HFF-Myc (cell line): ENCODE results near the gene NRP1.

Source experiments
- DNase-seq: peaks from one replicate; pipeline ENCODE4 v3.0.0-alpha.2; 2011; ENCODE audit warnings: low read depth; ENCODE audit errors: extremely low read depth
- H3K4me3 ChIP-seq: replicated peaks from 2 replicates; pipeline ENCODE4 v1.5.1; 2011; ENCODE audit warnings: low read depth, mild to moderate bottlenecking, control low read depth, low read length
- CTCF ChIP-seq: IDR thresholded peaks from 2 replicates; pipeline ENCODE4 v1.5.1; 2012; ENCODE audit warnings: mild to moderate bottlenecking, low read depth, low read length, control low read depth; ENCODE audit errors: missing control alignments

NRP1 gene

GRCh38 chr10:33239257-33239656 is 95.2 kb downstream of the NRP1 start:
- TF ChIP-seq CTCF, result no peak
- H3K4me3 ChIP-seq, result no peak overlapping the region
- no peak for DNase-seq

GRCh38 chr10:33238643-33239042 is 95.8 kb downstream of the NRP1 start:
- no peak for TF ChIP-seq CTCF
- H3K4me3 ChIP-seq, result no peak overlapping the region
- DNase-seq, result no peak

- no peak overlapping the region for H3K4me3 ChIP-seq
- no peak for TF ChIP-seq CTCF
- DNase-seq, result peak; percentile 78
Observed at GRCh38 chr10:33237736-33238624, 96.5 kb downstream of the NRP1 start.

- no peak for DNase-seq
Observed at GRCh38 chr10:33236916-33237315, 97.6 kb downstream of the NRP1 start.

GRCh38 chr10:33235951-33236350 is 98.5 kb downstream of the NRP1 start:
- no peak for TF ChIP-seq CTCF
- no peak for DNase-seq
- H3K4me3 ChIP-seq, result no peak overlapping the region

More at GRCh38 chr10:33236916-33237315, 97.6 kb downstream of the NRP1 start:
- H3K4me3 ChIP-seq, result no peak overlapping the region
- no peak for TF ChIP-seq CTCF

- no peak for TF ChIP-seq CTCF
- no peak overlapping the region for H3K4me3 ChIP-seq
- DNase-seq, result no peak
Observed at GRCh38 chr10:33235251-33235884, 99.1 kb downstream of the NRP1 start.

GRCh38 chr10:33234831-33235237 is 99.6 kb downstream of the NRP1 start:
- no peak for DNase-seq
- H3K4me3 ChIP-seq, result no peak overlapping the region
- no peak for TF ChIP-seq CTCF
